ENCODE results near the gene ADAT3. TPM values are rescaled to one million over a fixed set of nuclear protein-coding genes. Genes with fewer than 3 reads are reported as not detected.

ADAT3 gene
- total RNA-seq, 1 donor from 2014 or later = 5.7 TPM

DNA sequence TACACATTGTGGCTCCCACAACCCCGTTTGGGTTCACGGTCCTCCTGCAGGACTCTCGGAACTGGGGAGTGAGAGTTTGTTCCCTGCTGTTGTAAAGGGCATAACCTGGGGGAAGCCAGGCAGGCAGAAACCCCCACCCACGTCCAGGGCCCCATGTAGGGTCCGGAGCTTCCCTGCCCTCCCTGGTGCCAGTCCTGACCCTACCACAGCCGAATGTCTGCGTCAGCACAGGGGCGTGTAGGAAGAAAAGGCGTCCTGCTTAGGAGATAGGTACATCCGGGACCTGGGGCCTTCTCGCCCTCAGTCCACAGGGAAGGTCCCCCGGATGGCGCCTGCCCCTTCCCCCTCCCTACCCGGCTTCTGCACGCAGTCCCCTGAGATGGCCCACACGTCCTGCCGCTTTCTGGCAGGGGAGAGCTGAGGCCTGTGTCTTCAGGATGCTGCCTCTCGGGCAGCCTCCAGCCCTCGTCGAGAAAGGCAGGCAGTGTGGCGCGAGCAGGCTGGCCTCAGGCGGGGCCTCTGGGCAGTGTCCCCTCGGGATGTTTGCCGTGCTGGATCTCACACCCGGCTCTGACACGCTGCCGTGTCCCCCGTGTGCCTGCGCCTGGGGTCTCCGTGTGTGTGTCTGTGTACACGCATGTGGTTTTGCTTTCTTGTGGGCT is 54.9 kb downstream of the ADAT3 start:
- no peak overlapping the region for H3K27ac Mint-ChIP-seq (ENCODE audit: unreplicated experiment)
- peaks cover 79% of the 10 kb centered on the region for H4K20me1 ChIP-seq (ENCODE audit: insufficient read depth, low read length)

DNA sequence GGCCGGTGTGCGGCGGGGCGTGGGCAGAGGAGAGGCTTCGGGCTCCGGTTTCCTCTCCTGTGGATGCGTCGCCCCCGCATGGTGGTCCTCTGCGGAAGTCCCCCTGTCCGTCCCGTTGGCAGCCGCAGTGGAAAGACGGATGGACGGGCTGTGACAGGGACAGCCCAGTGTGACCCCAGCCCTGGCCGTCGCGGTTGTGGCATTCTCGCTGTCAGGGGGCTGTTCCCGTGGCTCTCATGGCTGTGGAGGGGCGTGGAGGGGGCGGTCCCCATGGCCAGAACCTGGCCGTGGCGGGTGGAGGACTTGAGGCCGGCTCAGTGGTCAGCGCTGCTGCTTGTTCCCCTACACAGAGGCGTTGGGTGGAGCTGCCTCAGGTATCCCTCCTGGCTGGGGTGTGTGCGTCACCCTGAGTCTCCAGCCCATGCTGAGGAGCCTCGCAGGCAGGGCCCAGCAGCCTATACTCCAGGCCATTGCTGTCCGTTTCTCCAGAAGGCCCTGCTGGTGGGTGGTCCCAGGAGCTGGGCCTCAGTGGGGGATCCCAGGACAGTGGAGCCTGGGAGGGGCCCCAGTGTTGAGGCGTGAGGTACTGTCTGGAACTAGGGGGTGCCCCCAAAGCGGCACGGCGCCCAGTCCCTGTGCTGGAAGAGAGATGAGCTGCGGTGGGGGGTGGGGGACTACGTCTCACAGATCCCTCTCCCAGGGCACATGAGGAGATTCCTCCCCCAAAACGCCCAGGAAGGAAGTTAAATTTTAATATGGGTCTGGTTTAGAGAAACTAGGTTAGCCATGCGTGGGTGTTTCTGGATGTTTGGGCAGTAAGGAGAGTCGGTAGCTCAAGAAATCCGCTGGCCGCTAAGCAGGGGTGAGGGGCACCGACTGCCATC is 56.0 kb downstream of the ADAT3 start:
- H3K4me3 ChIP-seq (ENCODE audit: insufficient read depth, low read depth, low read length) = no peak overlapping the region
- Mint-ChIP-seq H3K9me3 (ENCODE audit: unreplicated experiment) (no peaks in the 10 kb centered on the region), H3K4me1 (ENCODE audit: low read depth, unreplicated experiment) (peaks cover 3% of the 10 kb centered on the region), H3K4me3 (ENCODE audit: unreplicated experiment) (no peak overlapping the region), H3K27me3 (ENCODE audit: low read depth, unreplicated experiment) (no peaks in the 10 kb centered on the region), H3K27ac (ENCODE audit: unreplicated experiment) (no peak overlapping the region), H3K36me3 (ENCODE audit: low read depth, unreplicated experiment) (peaks cover 8% of the 10 kb centered on the region)
- H3K36me3 ChIP-seq (ENCODE audit: insufficient read depth, low read length) = no peaks in the 10 kb centered on the region
- H4K20me1 ChIP-seq (ENCODE audit: insufficient read depth, low read length) = peaks cover 77% of the 10 kb centered on the region
- H3K27ac ChIP-seq (ENCODE audit: low read depth, low read length) = no peak overlapping the region
- H3K9ac ChIP-seq (ENCODE audit: low read length) = no peak overlapping the region
- H3K79me2 ChIP-seq (ENCODE audit: insufficient read depth, low read length) = peaks cover 73% of the 10 kb centered on the region
- H3K27me3 ChIP-seq (ENCODE audit: insufficient read depth, low read length) = no peaks in the 10 kb centered on the region
- FAIRE-seq = no peak
- no peak overlapping the region for H2AFZ ChIP-seq (ENCODE audit: low read depth, low read length)
- no peaks in the 10 kb centered on the region for H3K4me1 ChIP-seq (ENCODE audit: insufficient read depth, low read length)
- no peak overlapping the region for H3K4me2 ChIP-seq (ENCODE audit: low read length)
- no peak for TF ChIP-seq EZH2 (IDR thresholded peaks at IDR 0.05; ENCODE audit: insufficient read depth, low read length)
- TF ChIP-seq, protein P1, sequence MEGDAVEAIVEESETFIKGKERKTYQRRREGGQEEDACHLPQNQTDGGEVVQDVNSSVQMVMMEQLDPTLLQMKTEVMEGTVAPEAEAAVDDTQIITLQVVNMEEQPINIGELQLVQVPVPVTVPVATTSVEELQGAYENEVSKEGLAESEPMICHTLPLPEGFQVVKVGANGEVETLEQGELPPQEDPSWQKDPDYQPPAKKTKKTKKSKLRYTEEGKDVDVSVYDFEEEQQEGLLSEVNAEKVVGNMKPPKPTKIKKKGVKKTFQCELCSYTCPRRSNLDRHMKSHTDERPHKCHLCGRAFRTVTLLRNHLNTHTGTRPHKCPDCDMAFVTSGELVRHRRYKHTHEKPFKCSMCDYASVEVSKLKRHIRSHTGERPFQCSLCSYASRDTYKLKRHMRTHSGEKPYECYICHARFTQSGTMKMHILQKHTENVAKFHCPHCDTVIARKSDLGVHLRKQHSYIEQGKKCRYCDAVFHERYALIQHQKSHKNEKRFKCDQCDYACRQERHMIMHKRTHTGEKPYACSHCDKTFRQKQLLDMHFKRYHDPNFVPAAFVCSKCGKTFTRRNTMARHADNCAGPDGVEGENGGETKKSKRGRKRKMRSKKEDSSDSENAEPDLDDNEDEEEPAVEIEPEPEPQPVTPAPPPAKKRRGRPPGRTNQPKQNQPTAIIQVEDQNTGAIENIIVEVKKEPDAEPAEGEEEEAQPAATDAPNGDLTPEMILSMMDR (IDR thresholded peaks at IDR 0.05; ENCODE audit: insufficient read depth, low read depth, low read length) = no peak
- no peak for DNase-seq (ENCODE audit: low read depth)
- H3K9me3 ChIP-seq (ENCODE audit: insufficient read depth, low read depth, low read length) = no peaks in the 10 kb centered on the region

More for the DNA sequence above, 54.9 kb downstream of the ADAT3 start:
- no peak for TF ChIP-seq EZH2 (IDR thresholded peaks at IDR 0.05; ENCODE audit: insufficient read depth, low read length)
- TF ChIP-seq, protein P1 (IDR thresholded peaks at IDR 0.05; ENCODE audit: insufficient read depth, low read depth, low read length) = no peak
- Histone ChIP-seq H2AFZ (ENCODE audit: low read depth, low read length) (no peak overlapping the region), H3K79me2 (ENCODE audit: insufficient read depth, low read length) (peaks cover 76% of the 10 kb centered on the region), H3K9ac (ENCODE audit: low read length) (no peak overlapping the region), H3K4me2 (ENCODE audit: low read length) (no peak overlapping the region), H3K4me1 (ENCODE audit: insufficient read depth, low read length) (no peaks in the 10 kb centered on the region), H3K4me3 (ENCODE audit: insufficient read depth, low read depth, low read length) (no peak overlapping the region), H3K36me3 (ENCODE audit: insufficient read depth, low read length) (no peaks in the 10 kb centered on the region), H3K9me3 (ENCODE audit: insufficient read depth, low read depth, low read length) (no peaks in the 10 kb centered on the region), H3K27ac (ENCODE audit: low read depth, low read length) (no peak overlapping the region), H3K27me3 (ENCODE audit: insufficient read depth, low read length) (no peaks in the 10 kb centered on the region)
- Mint-ChIP-seq H3K4me3 (ENCODE audit: unreplicated experiment) (no peak overlapping the region), H3K36me3 (ENCODE audit: low read depth, unreplicated experiment) (peaks cover 5% of the 10 kb centered on the region), H3K9me3 (ENCODE audit: unreplicated experiment) (no peaks in the 10 kb centered on the region), H3K4me1 (ENCODE audit: low read depth, unreplicated experiment) (peaks cover 1% of the 10 kb centered on the region), H3K27me3 (ENCODE audit: low read depth, unreplicated experiment) (no peaks in the 10 kb centered on the region)
- no peak for FAIRE-seq
- no peak for DNase-seq (ENCODE audit: low read depth)
